HUES48 (cell line): ENCODE results near the gene C1orf174.
A peak's percentile ranks its signal among the peaks of the same experiment; 100 is the strongest.

Source experiments
- H3K27ac ChIP-seq: one replicate; pipeline ENCODE4 v1.7.0; 2013; ENCODE audit warnings: low read depth, low read length, inconsistent platforms
- H3K27me3 ChIP-seq: 2 replicates; pipeline ENCODE4 v1.6.1; 2013; ENCODE audit warnings: mild to moderate bottlenecking, low read length; ENCODE audit not compliant: control insufficient read depth, insufficient read depth
- H3K36me3 ChIP-seq: 2 replicates; pipeline ENCODE4 v1.6.1; 2013; ENCODE audit warnings: low read length; ENCODE audit not compliant: control insufficient read depth, insufficient read depth
- H3K4me1 ChIP-seq: 2 replicates; pipeline ENCODE4 v1.6.1; 2013; ENCODE audit warnings: mild to moderate bottlenecking, low read length; ENCODE audit not compliant: control insufficient read depth, insufficient read depth
- H3K4me3 ChIP-seq: 2 replicates; pipeline ENCODE4 v1.5.1; 2013; ENCODE audit warnings: mild to moderate bottlenecking, low read depth, low read length
- H3K9ac ChIP-seq: 2 replicates; pipeline ENCODE4 v1.6.1; 2013; ENCODE audit warnings: mild to moderate bottlenecking, low read depth, low read length, moderate library complexity
- H3K9me3 ChIP-seq: 2 replicates; pipeline ENCODE4 v1.6.1; 2013; ENCODE audit warnings: low read length; ENCODE audit not compliant: control insufficient read depth, insufficient read depth

Gene C1orf174

DNA sequence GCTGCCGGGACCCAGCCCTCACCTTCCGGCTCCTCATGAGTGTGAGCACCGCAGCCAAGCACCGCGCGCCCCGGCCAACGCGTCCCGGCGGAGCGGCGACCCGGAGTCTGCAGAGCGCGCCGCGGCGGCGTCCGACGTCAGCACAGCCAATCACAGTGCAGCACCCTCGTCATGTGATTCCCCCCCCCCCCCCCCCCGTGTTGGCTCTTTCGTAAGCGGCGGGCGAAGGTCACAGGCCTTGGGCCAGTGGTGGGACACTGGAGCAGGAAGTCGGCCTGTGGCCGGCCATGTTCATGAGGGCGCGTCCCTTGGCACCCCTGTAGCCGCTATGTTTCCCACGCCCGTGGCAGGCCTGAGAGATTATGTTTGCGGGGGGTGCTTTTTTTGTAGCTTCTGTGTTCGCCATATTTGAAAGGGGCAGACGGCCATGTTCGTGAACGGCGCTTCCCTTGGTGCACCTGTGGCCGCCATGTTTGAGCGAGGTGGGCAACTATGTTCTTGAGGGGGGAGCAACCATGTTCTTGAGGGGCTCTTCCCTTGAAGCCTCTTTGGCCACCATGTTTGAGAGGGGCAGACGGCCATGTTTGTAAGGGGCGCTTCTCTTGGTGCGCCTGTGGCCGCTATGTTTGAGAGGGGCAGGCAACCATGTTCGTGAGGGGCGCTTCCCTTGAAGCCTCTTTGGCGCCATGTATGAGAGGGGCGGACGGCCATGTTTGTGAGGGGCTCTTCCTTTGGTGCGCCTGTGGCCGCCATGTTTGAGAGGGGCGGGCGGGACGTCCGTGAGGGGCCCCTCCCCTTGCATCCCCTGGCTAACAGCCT is at the start of gene C1orf174:
Gene C1orf174 (minus strand): TSS at position 123 of the 819 bp plus-strand sequence. CDS start 86 bp downstream, at position 37.
- H3K27me3 ChIP-seq = no peaks in the 10 kb centered on the region
- H3K27ac ChIP-seq = peak within 1 kb of the TSS; percentile 99
- peaks cover 3% of the 10 kb centered on the region; the same call in 1 of the 2 replicates for H3K36me3 ChIP-seq
- no peaks in the 10 kb centered on the region for H3K9me3 ChIP-seq
- peak within 1 kb of the TSS; percentile 88 for H3K4me3 ChIP-seq
- peaks cover 5% of the 10 kb centered on the region for H3K4me1 ChIP-seq
- H3K9ac ChIP-seq = peak within 1 kb of the TSS; percentile 91

DNA sequence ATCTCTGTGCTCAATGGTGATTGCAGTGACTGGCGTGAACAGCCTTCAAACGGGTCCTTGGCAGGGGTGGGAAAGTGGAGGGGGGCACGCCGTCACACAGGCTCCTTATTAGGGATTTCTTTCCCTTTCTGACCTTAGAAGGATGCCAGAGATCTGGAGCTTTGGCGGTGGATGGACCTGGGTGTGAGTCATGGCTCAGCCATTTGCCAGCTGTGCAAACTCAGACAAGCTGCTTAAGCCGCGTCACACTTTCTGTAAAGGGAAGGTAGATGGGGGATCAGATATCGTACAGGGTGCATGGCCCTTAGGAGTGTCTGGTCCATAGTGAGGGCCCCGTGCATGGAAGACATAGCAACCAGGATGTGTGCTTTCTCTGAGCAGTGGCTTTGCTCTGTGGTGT is 48.3 kb upstream of the C1orf174 start:
- Histone ChIP-seq H3K36me3 (no peaks in the 10 kb centered on the region), H3K4me1 (no peaks in the 10 kb centered on the region), H3K4me3 (no peak overlapping the region), H3K27me3 (no peaks in the 10 kb centered on the region), H3K27ac (no peak overlapping the region), H3K9me3 (peaks cover 21% of the 10 kb centered on the region), H3K9ac (no peak overlapping the region)

DNA sequence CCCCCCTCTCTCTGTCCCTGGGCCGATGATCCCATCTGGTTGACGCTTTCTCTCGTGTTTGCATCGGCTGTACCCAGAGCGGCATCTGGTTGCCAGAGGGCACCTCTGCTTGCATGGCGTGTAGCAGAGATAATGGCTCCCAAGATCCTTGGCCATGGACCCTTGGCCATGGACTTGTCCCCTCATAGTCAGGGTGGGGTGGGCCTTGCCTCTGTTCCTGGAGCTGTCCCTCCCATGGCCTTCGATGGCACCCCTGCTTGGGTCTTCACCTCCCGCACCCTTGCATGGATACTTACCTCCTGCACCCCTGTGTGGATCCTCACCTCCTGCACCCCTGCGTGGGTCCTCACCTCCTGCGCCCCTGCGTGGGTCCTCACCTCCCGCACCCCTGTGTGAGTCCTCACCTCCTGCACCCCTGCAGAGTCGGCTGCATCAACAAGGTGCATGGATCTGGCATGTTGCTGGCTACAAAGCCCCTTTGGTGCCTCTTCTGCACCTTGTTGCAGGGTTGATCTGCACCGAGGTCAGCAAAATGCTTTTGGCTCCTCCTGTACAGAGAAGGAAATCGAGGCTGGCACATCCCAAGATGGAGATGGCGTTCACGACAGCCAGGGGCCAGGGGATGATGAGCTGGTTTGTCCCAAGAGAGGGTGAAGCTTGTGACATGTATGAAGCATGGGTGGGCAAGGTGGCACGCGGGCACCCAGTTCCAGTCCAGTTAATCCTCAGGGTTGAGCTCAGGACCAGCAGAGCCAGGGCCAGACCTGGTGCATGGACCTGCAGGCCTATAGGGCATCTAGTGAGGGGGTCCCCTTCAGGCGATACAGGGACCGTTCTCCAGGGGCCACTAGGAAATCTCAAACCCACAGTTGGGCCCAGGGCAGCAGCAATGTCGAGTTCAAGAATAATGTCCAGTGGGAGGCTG is 46.1 kb upstream of the C1orf174 start:
- Histone ChIP-seq H3K4me1 (no peaks in the 10 kb centered on the region), H3K4me3 (no peak overlapping the region), H3K27ac (no peak overlapping the region), H3K9me3 (peaks cover 23% of the 10 kb centered on the region), H3K27me3 (no peaks in the 10 kb centered on the region), H3K36me3 (no peaks in the 10 kb centered on the region), H3K9ac (no peak overlapping the region)

DNA sequence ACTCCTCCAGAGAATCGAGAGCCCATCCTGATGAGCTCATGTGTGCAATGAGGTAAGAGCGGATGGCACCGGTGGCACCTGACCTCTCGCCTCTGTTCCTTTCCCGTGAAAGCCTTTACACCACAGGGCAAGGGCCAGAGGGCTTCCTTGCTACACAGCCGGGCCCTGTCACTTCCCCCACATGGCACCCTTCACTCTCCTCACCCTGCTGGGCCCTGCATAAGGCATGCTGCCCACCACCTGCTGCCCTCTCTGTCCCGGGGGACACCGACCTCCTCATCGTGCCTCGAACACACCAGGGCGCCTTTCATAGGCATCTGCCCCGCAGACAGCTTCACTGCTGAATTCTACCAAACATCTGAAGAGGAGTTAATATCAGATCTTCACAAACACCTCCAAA is 45.1 kb upstream of the C1orf174 start:
- Histone ChIP-seq H3K4me3 (no peak overlapping the region), H3K9ac (no peak overlapping the region), H3K4me1 (no peaks in the 10 kb centered on the region), H3K27me3 (no peaks in the 10 kb centered on the region), H3K27ac (no peak overlapping the region), H3K36me3 (no peaks in the 10 kb centered on the region), H3K9me3 (peaks cover 28% of the 10 kb centered on the region)

DNA sequence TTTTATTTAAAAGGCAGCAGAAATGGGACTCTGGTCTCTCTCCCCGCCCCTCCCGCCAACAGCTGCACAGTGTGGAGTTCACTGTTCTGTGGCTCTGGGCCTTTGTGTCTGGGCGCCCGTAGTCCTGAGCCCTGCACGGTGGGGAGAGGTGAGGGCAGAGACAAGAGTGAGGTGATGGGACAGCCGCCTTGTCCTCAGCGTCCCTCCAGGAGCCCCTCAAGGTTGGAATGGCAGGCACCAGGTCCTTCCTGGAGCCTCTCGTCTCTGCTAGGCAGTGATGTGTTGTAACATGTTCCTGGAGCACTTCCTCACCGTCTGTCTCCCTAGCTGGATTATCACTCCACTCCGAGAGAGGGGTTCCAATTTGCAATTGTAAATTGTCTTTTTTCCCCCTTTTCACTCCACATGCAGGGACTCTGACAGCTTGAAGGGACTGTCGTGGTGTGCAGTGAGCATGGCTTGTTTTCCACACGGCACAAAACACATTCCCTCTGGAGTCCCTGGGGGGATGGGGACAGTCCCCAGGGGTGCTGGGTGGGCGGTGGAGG is 44.6 kb upstream of the C1orf174 start:
- H3K9ac ChIP-seq = no peak overlapping the region
- no peak overlapping the region for H3K27ac ChIP-seq
- peaks cover 30% of the 10 kb centered on the region for H3K9me3 ChIP-seq
- no peak overlapping the region for H3K4me3 ChIP-seq
- H3K4me1 ChIP-seq = no peaks in the 10 kb centered on the region
- H3K36me3 ChIP-seq = no peaks in the 10 kb centered on the region
- no peaks in the 10 kb centered on the region for H3K27me3 ChIP-seq

DNA sequence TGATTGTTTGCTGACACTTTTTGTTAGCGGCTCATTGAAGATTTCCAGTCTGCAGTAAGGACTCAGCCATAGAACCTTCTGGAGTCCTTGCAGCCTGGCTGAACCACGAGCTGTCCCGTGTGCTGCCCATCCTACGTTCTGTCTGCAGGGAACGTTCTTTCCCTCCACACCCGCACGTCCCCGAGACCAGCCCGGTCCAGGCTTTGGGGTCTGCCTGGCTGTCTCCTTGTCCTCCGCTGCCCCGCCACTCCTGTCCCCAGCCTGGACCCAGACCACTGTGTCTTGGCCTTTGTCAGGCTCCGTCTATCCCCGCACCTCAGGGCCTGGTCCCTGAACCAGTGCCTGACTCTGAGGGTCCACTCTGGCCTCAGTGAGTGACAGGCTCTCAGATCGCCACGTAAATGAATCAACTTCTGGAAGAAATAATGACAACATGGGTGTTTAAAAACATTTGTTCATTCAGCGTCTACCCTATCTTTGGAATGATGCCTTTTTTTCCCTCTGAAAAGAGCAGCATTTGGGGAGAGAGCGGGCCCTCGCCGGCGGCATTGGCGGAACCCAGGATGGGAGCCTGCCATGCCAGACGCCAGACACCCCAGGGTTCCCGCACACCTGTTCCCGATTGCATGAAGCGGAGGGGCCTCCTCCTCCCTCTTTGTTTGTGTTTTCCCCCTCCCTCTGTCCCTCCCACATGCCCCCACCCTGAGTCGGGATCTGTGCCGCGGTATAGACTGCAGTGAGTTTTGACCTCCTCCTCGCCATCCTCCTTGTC is 43.9 kb upstream of the C1orf174 start:
- peaks cover 29% of the 10 kb centered on the region for H3K9me3 ChIP-seq
- no peaks in the 10 kb centered on the region for H3K27me3 ChIP-seq
- H3K27ac ChIP-seq = no peak overlapping the region
- no peaks in the 10 kb centered on the region for H3K36me3 ChIP-seq
- no peak overlapping the region for H3K9ac ChIP-seq
- no peaks in the 10 kb centered on the region for H3K4me1 ChIP-seq
- H3K4me3 ChIP-seq = no peak overlapping the region

DNA sequence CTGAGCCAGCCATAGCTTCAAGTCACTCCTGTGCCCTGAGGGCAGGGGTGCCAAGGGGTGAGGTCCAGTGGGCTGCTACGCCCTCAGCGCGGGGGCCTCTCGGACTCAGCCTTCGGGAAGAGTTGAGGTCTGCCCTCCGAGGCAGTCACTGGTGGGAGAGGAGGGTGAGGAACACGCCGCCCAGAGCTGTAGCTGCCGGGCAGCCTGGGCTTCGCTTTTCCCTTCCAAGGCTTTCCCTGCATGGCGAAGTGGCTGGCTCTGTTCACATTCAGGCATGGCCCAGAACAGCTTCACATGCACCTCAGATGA is 43.0 kb upstream of the C1orf174 start:
- no peak overlapping the region for H3K9ac ChIP-seq
- H3K4me1 ChIP-seq = no peaks in the 10 kb centered on the region
- no peak overlapping the region for H3K27ac ChIP-seq
- H3K9me3 ChIP-seq = peaks cover 27% of the 10 kb centered on the region
- H3K27me3 ChIP-seq = no peaks in the 10 kb centered on the region
- no peak overlapping the region for H3K4me3 ChIP-seq
- no peaks in the 10 kb centered on the region for H3K36me3 ChIP-seq

DNA sequence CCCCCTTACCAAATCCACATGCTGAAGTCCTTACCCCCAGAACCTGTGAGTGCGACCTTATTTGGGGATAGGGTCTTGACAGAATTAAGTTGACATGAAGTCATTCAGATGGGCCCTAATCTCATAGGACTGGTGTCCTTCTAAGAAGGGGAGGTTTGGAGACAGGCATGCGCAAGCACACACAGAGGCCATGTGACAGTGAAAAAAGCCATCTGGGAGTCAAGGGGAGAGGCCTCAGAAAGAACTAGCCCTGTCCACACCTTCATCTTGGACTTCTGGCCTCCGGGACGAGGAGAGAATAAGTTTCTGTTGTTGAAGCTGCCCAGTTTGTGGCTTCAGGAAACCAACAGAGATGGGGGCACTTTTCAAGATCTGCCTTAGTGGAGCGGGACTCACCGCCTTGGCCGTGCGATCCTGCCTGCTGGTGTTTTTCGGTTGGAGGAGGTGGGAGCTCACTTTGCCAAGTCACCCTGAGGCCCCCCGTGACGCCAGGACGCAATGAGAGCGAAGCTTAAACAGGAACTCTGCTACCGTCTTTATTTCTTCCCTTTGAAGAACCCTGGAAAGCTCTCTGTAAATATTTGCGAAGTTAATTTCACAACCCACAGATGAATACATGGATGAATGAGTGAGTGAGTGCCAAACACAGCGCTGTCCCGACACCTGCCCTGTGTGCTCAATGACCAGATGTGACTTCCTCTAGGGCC is 42.5 kb upstream of the C1orf174 start:
- Histone ChIP-seq H3K4me3 (no peak overlapping the region), H3K36me3 (no peaks in the 10 kb centered on the region), H3K9me3 (peaks cover 26% of the 10 kb centered on the region), H3K4me1 (no peaks in the 10 kb centered on the region), H3K27ac (no peak overlapping the region), H3K27me3 (no peaks in the 10 kb centered on the region), H3K9ac (no peak overlapping the region)

DNA sequence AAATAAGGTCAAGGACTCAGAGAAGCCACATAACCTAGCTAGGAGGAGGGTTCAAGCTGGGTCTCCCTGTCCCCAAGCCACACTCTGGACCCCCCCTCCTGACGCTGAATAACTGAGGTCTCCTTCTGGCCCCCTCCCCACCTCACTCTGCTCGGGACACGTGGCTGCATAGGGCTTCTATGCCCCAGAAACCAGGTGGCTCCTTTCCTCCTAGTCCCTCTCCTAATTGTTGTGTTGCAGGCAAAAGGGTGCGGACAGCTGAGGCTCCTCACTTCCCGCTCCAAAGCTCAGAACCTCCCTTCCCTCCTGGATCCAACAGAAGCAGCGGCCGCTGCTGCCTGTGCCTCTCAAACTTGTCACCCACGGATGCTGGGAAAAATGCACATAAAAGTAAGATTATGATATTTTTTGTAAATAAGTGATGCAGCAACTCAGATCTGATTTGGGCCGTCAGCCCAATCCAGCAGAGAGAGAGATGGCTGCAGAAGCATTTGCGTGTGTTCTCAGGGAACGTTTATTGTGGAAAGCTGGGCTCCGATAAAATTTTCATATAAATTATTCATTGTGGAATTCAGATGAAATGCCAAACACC is 40.8 kb upstream of the C1orf174 start:
- no peak overlapping the region for H3K9ac ChIP-seq

More for the DNA sequence above, 40.8 kb upstream of the C1orf174 start:
- no peaks in the 10 kb centered on the region for H3K4me1 ChIP-seq
- peaks cover 25% of the 10 kb centered on the region for H3K9me3 ChIP-seq
- no peaks in the 10 kb centered on the region for H3K36me3 ChIP-seq
- no peak overlapping the region for H3K27ac ChIP-seq
- H3K27me3 ChIP-seq = no peaks in the 10 kb centered on the region
- no peak overlapping the region for H3K4me3 ChIP-seq
